GM18951 (cell line): ENCODE data around the gene OSGIN1.

Experiments
- POLR2A ChIP-seq: IDR thresholded peaks from 4 replicates; pipeline ENCODE4 v1.6.1; 2011; ENCODE audit warnings: mild to moderate bottlenecking; ENCODE audit not compliant: insufficient read length, insufficient read depth; ENCODE audit errors: extremely low read depth
- in situ Hi-C: fragments of 300-500 bp; cut with MboI; formaldehyde crosslinking; loops from one replicate; pipeline ENCODE4 v1.12.0; 2022; ENCODE audit warnings: low sequenced_read_pairs, mixed read lengths, inconsistent platforms; ENCODE audit not compliant: unreplicated experiment

The OSGIN1 gene

DNA sequence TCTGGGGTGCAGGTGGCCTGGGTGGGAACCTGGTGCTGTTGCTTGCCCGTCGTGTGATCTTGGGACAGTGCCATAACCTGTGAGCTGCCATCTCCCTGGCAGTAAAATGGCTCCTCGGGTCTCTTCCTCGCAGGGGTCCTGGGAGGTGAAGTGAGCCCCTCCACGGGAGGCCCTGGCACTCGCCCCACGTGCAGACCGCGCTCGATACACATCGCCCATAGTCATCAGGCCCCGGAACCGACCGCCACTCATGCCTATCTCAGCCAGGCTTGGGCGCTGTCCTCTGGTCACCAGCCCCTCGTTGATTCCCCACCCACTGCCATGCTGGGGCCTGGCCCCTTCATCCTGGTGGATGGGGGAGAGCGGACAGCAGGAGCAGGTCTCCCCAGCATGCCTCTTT, 21.5 kb upstream of the OSGIN1 start:
- in situ Hi-C loops, result no loop called here
- TF ChIP-seq POLR2A, result no peak

DNA sequence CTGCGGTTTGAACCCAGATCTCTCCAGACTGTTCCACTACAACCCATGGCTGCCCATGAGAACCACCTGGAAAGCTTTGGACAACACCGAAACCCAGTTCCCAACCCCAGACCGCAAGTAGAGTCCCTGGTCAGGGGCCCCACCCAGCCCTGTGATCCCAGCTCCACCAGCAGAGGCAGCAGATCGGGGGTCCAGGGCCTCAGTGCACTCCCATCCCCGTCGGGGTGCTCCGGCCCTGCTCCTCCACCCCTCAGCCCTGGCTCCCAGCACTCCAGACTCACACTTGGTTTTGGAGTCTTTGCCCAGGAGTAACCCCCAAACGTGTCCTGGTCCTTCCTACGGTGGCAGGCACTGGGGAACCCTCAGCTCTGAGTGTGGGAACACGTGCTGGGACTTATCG, 20.7 kb upstream of the OSGIN1 start:
- in situ Hi-C loops, result no loop called here

DNA sequence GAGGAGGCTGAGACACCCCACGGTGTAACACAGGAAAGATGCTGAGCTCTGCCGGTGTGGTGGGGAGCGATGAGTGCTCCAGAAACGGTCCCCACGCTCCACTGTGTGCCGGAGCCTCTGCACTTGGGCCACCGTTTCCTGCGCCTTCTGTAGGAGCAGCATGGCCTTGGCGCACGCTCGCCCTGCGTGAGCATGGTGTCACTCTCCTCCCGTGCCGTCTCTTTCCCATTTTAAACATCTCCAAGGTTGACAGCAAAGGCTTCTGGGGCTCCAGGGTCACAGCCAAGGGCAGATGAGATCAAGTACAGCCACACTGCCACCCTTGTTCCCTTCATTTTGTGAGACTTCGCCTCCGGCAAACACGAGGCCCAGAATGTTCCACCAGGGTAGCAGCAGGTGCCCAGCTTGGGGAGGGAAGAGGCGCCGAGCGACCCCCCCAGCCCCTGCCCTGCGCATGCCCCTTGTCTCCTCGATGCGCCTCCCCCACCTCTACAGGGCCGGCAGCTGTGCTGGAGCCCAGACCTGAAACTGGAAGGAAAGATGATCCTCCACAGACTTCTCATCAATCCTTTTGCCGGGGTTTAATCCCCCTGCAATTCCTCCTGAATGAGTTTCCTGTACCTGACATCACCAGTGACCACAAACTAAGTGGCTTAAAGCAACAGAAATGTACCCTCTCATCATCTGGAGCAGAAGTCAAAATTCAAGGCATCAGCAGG, 19.9 kb upstream of the OSGIN1 start:
- in situ Hi-C loops, result no loop called here
- no peak for TF ChIP-seq POLR2A

More for the DNA sequence above, 20.7 kb upstream of the OSGIN1 start:
- TF ChIP-seq POLR2A, result no peak

DNA sequence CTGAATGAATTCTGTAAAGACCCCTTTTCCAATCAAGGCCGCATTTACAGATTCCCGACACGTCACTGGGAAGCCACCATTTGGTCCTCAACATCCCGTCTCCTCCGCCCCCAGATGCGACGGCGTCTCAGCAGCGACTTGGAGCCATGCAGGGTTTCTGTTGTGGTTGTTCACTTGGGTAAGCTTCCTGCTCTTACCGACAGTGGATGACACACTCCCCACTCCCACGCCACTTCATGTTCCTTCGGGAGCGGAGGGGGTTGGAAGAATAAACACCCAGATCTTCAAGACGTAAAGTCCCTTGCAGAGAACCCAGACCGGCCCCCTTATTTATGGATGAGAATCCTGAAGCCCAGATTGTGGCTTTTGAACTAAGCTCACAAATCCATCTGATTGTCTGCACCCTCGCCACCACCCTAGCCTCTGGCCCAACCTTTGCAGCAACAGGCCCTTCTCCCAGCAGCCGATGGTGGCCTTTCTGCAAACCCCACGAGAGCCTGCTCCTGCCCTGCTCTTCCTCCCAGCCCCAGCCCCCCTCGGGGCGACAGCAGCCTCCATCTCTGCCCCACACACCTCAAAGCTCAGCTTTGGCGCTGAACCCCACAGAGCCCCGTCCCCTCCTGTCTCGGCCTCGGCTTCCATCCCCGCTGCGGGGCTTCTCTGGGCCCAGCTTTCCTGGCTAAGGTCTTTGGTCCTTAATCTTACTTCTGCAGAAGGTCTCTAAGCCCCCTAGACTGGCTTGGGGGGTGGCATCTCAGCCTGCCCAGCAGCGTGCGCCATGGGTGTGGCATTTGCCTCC, 19.0 kb upstream of the OSGIN1 start:
- in situ Hi-C loops, result no loop called here
- TF ChIP-seq POLR2A, result no peak

DNA sequence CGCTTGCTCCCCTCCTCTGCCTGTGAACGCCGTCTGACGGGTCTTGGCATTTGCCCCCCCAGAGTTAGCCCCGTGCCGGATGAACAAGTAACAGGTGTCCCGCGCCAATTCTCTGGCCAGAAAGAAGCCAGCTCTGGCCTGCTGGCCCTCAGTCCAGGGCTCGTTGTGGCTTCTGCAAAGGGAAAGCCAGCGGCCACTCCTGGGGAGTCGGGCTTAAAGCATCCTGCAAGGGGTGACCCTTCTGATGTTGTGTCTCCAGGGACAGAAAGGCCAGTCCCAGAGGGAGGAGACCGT, 18.4 kb upstream of the OSGIN1 start:
- no peak for TF ChIP-seq POLR2A

DNA sequence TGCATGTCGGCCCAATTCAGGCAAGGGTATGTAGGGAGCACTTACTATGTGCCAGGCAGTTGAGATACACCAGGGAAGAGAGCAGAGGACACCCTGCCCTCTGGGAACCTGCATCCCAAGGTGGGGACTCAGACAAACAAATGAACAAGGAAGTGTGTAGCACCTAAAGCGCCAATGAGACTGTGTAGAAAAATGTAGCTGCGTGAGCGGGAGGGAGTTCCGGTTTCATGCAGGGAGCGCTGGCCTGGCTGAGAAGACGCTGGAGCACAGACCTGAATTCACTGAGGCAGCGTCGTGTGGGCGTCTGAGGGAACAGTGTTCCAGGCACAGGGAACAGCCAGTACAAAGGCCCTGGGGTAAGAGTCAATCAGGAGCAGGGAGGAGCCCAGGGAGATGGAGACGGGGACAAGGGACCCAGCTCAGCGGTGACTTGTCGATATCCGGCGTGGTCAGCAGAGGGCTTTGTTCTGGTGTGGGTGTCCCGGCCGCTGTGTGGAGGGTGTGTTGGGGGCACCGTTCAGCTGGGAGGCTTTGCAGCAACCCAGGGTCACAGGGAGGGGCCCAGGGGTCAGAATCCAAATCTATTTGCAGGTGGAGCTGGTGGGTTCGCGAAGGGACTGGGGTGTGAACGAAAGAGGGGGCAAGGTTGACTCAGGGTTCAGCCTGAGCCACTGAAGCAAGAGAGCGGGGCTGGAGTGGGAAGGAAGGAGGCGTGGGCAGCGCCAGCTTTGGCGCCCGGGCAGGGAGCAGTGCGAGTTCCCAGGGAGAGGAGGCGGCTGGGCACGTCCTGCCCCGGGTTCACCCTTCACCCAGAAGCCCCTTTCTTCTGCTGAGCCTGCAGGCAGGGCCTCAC, 17.8 kb upstream of the OSGIN1 start:
- in situ Hi-C loops, result no loop called here
- no peak for TF ChIP-seq POLR2A

More for the DNA sequence above, 18.4 kb upstream of the OSGIN1 start:
- in situ Hi-C loops, result no loop called here

DNA sequence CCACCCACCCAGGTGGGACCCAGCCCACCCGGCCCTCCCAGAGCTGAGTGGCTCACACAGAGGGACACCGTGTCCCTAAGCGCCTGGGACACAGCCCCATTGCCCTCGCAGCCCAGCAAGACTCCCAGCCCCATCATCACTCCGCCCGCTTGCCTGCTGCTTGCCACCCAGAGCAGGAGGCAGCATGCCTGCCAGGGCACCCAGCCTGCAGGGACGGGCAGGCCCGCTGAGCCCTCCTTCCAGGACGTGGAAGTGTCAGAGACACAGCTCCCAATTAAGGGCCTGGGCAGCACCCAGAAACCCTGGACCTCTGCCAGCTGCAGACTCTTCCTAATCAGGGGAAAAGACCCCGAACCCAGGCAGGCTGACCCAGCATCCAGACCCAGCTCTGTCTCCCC, 17.2 kb upstream of the OSGIN1 start:
- no peak for TF ChIP-seq POLR2A
- in situ Hi-C loops, result no loop called here

DNA sequence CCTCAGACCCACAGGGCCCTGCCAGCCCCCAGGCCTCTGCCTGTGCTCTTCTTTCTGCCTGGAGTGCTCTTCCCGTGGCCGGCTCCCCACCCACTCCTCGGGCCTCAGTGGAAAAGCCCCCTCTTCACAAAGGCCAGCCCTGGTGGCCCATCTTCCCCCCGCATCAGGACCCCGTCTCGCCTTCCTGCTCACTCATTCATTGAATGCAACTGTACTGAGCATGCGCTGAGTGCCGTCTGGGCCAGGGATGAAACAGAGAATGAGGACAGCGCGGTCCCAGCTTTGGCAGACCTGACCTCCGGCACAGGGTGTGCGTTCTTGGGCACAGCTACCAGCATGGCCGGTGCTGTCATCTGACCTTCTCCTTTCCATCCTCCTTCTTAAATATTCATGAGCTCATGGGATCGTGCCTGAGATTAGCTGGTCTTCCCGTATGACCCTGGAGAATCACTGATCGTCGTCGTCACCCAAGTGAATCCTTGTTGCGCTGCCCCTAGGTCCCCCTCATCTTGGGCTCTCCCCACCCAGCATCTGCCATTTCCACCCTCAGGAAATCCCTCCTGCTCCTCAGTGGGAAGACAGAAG, 16.4 kb upstream of the OSGIN1 start:
- in situ Hi-C loops, result no loop called here

DNA sequence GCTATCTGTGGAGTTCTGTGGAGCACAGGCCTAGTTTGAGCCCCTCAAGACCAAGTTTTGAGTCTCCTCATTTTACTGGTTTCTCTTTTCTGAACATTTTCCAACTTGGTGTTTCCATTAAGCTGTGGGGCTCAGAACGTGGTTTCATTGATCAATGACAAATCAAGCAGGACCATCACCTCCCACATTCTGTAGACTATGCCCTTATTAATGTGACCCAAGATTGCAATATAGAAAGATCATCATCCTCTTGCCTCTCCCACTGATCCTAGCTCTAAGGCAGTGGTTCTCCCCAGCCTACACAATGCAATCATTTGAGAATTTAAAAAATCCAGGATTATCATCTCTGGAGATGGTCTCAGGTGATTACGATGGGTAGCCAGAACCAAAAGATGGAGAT, 15.8 kb upstream of the OSGIN1 start:
- no peak for TF ChIP-seq POLR2A
- in situ Hi-C loops, result no loop called here

More for the DNA sequence above, 16.4 kb upstream of the OSGIN1 start:
- no peak for TF ChIP-seq POLR2A

DNA sequence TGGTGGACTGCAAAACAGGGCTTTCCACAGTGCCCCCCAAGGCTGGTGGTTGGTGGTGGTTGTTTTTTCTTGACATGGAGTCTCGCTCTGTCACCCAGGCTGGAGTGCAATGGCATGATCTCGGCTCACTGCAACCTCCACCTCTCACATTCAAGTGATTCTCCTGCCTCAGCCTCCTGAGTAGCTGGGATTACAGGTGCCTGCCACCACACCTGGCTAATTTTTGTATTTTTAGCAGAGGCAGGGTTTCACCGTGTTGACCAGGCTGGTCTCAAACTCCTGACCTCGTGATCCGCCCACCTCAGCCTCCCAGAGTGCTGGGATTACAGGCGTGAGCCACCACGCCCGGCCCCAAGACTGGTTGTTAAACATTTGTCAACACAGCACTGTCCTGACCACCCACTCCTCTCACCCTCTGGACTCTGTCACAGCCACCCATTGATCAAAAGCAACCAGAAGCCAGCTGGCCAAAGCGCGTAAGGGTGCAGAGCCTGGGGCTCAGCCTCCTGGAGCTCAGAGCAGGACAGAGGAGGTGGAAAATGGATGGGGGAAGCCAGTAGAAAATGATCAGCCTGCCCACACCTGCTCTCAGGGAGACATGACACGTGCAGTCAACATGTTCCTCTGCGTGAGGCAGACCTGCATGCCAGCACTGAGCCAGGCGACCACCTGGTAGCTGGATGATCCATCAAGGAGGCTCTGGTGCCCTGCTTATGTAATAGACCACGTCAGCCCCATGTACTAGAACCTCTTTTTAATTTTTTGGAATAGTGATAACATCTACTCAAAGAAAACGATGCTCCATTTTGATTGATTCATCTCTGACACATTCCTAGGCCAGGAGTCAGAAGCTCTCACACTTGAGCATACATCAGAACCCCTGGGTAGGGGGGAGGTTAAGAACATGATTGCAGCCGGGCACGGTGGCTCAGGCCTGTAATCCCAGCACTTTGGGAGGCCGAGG, 14.8 kb upstream of the OSGIN1 start:
- in situ Hi-C loops, result no loop called here

DNA sequence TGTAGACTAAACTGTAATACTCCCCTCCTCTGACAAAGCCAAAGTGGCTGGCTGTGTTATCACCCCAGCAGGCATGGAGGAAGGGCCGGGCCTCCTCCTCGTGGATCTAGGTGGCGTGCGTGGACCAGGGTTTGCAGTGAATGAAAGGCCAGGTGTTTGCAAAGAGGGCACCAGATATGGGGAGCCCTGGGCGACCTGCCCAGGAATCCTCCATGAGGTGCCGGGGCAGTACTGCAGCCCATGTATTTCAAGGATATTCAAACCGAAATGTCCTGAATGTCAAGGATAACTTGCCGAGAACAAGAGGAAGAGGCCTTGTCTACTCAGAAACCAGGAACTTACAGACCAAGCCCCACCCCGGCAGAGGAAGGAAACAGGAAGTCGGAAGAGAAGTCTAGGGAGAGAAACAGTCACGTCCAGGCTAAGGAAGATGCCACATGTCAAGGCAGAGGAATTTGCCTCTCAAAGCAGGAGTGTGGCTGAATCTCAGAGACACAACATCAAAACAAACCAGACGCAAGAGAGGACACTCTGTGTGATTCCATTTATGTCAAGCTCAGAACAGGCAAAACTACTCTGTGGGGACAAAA, 13.7 kb upstream of the OSGIN1 start:
- TF ChIP-seq POLR2A, result no peak
- in situ Hi-C loops, result no loop called here

More for the DNA sequence above, 14.8 kb upstream of the OSGIN1 start:
- no peak for TF ChIP-seq POLR2A

DNA sequence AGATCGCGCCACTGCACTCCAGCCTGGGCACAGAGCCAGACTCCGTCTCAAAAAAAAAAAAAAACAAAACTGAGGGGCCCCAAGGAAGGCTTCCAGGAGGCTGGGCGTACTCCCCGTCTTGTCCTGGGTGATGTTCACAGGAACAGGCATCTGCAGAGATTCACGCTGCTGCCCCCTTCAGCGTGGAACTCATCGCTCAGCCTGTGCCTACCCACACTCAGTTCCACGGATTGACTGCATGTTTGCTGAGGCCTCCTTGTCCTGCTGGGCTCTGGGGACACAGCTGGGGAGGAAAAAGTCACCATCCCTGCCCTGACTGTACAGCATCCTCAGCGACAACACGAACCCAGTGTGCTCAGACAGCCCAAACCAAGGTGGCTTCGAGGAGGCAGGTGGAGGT, 12.9 kb upstream of the OSGIN1 start:
- TF ChIP-seq POLR2A, result no peak
- in situ Hi-C loops, result no loop called here
